ENCODE results near the gene ZMYM4. TPM values are rescaled to one million over a fixed set of nuclear protein-coding genes. Genes with fewer than 3 reads are reported as not detected.

Gene ZMYM4
- polyA plus RNA-seq, 2 of the 4 experiments (the other 2 are of a cell fraction): 12.2 to 36.3 TPM

- POLR2A ChIA-PET: no interaction called here
- Histone ChIP-seq H3K27ac (no peak overlapping the region), H3K4me2 (no peak overlapping the region), H3K4me3 (no peak overlapping the region), H3K9me3 (no peaks in the 10 kb centered on the region), H3K4me1 (no peaks in the 10 kb centered on the region)
- DNase-seq (ENCODE audit: low read depth in 1 of 2, low spot score in 1 of 2): no peak
- no peak for ATAC-seq
- TF ChIP-seq ZNF302 (CRISPR knock-in tag; IDR thresholded peaks at IDR 0.05) (no peak), EHMT2 (IDR thresholded peaks at IDR 0.05; ENCODE audit: low read depth) (no peak), ZSCAN20 (CRISPR knock-in tag; IDR thresholded peaks at IDR 0.05) (no peak), RFX5 (IDR thresholded peaks at IDR 0.05) (no peak), EP300 (IDR thresholded peaks at IDR 0.05) (no peak), NPAS2 (CRISPR knock-in tag; IDR thresholded peaks at IDR 0.05; ENCODE audit: borderline replicate concordance) (no peak), HES2 (IDR thresholded peaks at IDR 0.05) (no peak)
- CTCF ChIA-PET: no interaction called here
- WGBS (ENCODE audit: missing lambda C conversion rate): 94% methylated on average over 6 of the region's 6 CpGs
- no peak for FAIRE-seq
Observed at GRCh38 chr1:35386959-35387358, 118.5 kb downstream of the ZMYM4 start.

- FAIRE-seq: no peak
- H3K27ac ChIP-seq: no peak overlapping the region
- WGBS (ENCODE audit: missing lambda C conversion rate): 94% methylated on average over 10 of the region's 10 CpGs
- no peak for DNase-seq (ENCODE audit: low read depth in 1 of 2, low spot score in 1 of 2)
- no peak for TF ChIP-seq FOSB (CRISPR knock-in tag; IDR thresholded peaks at IDR 0.05)
- no peak for TF ChIP-seq NFE2L2 (conservative IDR thresholded peaks at IDR 0.05; ENCODE audit: low read length)
- TF ChIP-seq ZFP36 (IDR thresholded peaks at IDR 0.05; ENCODE audit: borderline replicate concordance, partially characterized antibody): no peak
- CTCF ChIA-PET: no interaction called here
- H3K4me1 ChIP-seq: no peaks in the 10 kb centered on the region
- POLR2A ChIA-PET: no interaction called here
- ATAC-seq: no peak
- no peak overlapping the region for H3K4me2 ChIP-seq
- H3K4me3 ChIP-seq: no peak overlapping the region
- H3K9me3 ChIP-seq: no peaks in the 10 kb centered on the region
Observed at GRCh38 chr1:35390600-35391494, 122.3 kb downstream of the ZMYM4 start.

DNA sequence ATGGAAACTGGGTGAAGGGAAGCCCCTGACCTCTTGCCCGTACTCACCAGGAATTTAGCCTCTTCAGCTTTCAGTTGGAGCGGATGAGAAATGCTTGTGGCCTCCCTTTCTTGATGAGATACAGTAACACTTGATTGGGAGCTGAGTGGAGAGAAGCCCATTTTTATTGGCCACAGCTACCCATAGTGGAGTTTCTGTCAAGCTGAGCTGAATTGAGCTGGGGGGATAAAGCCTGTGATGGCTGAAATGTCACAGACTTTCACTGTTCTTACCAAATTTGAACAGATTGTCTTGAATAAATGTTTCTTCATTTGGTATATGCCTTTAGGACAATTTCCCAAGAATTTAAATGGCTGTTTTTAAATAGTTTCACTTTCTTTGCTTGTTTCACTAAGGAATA is 125.9 kb downstream of the ZMYM4 start:
- DNase-seq (ENCODE audit: low read depth in 1 of 2, low spot score in 1 of 2): no peak
- H3K4me2 ChIP-seq: no peak overlapping the region
- FAIRE-seq: no peak
- CTCF ChIA-PET: no interaction called here
- 100% methylated on average over 2 of the region's 2 CpGs for WGBS (ENCODE audit: missing lambda C conversion rate)
- no peak overlapping the region for H3K4me3 ChIP-seq
- TF ChIP-seq HMGXB4 (CRISPR knock-in tag; IDR thresholded peaks at IDR 0.05; ENCODE audit: borderline replicate concordance): no peak
- no peaks in the 10 kb centered on the region for H3K9me3 ChIP-seq
- POLR2A ChIA-PET: no interaction called here
- no peaks in the 10 kb centered on the region for H3K4me1 ChIP-seq
- no peak overlapping the region for H3K27ac ChIP-seq
- ATAC-seq: no peak

GRCh38 chr1:35398739-35399138 is 130.2 kb downstream of the ZMYM4 start:
- Histone ChIP-seq H3K4me2 (no peak overlapping the region), H3K9me3 (no peaks in the 10 kb centered on the region), H3K4me3 (no peak overlapping the region), H3K4me1 (no peaks in the 10 kb centered on the region), H3K27ac (no peak overlapping the region)
- FAIRE-seq (no peak), DNase-seq (ENCODE audit: low read depth in 1 of 2, low spot score in 1 of 2) (no peak), ATAC-seq (no peak)
- WGBS (ENCODE audit: missing lambda C conversion rate): 94% methylated on average over 3 of the region's 3 CpGs
- POLR2A ChIA-PET: no interaction called here
- CTCF ChIA-PET: no interaction called here
- TF ChIP-seq MAZ (IDR thresholded peaks at IDR 0.05; ENCODE audit: borderline replicate concordance, low read depth, low read length) (no peak), ZSCAN20 (CRISPR knock-in tag; IDR thresholded peaks at IDR 0.05) (no peak), NFE2L2 (conservative IDR thresholded peaks at IDR 0.05; ENCODE audit: low read length) (no peak), HEYL (CRISPR knock-in tag; IDR thresholded peaks at IDR 0.05) (no peak), RFX5 (IDR thresholded peaks at IDR 0.05) (no peak), TFCP2L1 (CRISPR knock-in tag; IDR thresholded peaks at IDR 0.05) (no peak), E2F6 (IDR thresholded peaks at IDR 0.05; ENCODE audit: borderline replicate concordance, low read depth) (no peak), ZC3H11A (IDR thresholded peaks at IDR 0.05) (no peak)
- TF ChIP-seq, protein P1, sequence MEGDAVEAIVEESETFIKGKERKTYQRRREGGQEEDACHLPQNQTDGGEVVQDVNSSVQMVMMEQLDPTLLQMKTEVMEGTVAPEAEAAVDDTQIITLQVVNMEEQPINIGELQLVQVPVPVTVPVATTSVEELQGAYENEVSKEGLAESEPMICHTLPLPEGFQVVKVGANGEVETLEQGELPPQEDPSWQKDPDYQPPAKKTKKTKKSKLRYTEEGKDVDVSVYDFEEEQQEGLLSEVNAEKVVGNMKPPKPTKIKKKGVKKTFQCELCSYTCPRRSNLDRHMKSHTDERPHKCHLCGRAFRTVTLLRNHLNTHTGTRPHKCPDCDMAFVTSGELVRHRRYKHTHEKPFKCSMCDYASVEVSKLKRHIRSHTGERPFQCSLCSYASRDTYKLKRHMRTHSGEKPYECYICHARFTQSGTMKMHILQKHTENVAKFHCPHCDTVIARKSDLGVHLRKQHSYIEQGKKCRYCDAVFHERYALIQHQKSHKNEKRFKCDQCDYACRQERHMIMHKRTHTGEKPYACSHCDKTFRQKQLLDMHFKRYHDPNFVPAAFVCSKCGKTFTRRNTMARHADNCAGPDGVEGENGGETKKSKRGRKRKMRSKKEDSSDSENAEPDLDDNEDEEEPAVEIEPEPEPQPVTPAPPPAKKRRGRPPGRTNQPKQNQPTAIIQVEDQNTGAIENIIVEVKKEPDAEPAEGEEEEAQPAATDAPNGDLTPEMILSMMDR (IDR thresholded peaks at IDR 0.05): no peak

Data from A549 (cell line).